Tibial nerve (tissue), 4 donors: ENCODE results near the gene KIAA0586. TPM values are rescaled to one million over a fixed set of nuclear protein-coding genes. Genes with fewer than 3 reads are reported as not detected.

Experiments used
- DNase-seq, 2 donors: peaks; one replicate each; pipeline ENCODE4 v3.0.0-alpha.2; 2019; ENCODE audit warnings: low spot score in 2 of 2
- H3K27ac ChIP-seq, 4 donors: fragments of 200-600 bp; sonication (generic) in 3 of 4; one replicate each; pipeline ENCODE4 v1.5.1; 2017 to 2019; ENCODE audit warnings: mild to moderate bottlenecking in 1 of 4
- H3K27me3 ChIP-seq, 2 donors: fragments of 200-600 bp; sonication (generic) in 1 of 2; one replicate each; pipeline versions ENCODE4 v1.5.1 to v1.6.0; 2017 to 2019
- H3K36me3 ChIP-seq, 3 donors: fragments of 200-600 bp; sonication (generic); one replicate each; pipeline ENCODE4 v1.5.1; 2018 to 2019
- H3K4me1 ChIP-seq, 4 donors: fragments of 200-600 bp; sonication (generic) in 3 of 4; one replicate each; pipeline ENCODE4 v1.5.1; 2017 to 2019
- H3K4me3 ChIP-seq, 4 donors: fragments of 200-600 bp; sonication (generic) in 3 of 4; one replicate each; pipeline ENCODE4 v1.5.1; 2017 to 2019; ENCODE audit warnings: mild to moderate bottlenecking in 1 of 4, moderate library complexity in 1 of 4
- H3K9me3 ChIP-seq, 4 donors: fragments of 200-600 bp; sonication (generic) in 3 of 4; one replicate each; pipeline ENCODE4 v1.5.1; 2017 to 2019
- EP300 ChIP-seq, 2 donors: sonication (generic); formaldehyde crosslinking; IDR thresholded peaks; one replicate each; pipeline ENCODE4 v1.6.1; 2017; ENCODE audit warnings: antibody characterized with exemption in 2 of 2, mild to moderate bottlenecking in 1 of 2
- POLR2A ChIP-seq, 2 donors: fragments of 450-650 bp; IDR thresholded peaks; one replicate each; pipeline ENCODE4 v1.6.1; 2017; ENCODE audit warnings: antibody characterized with exemption in 2 of 2, mild to moderate bottlenecking in 2 of 2, moderate library complexity in 2 of 2
- WGBS, 2 donors: methylation state at CpG; one replicate each; pipeline ENCODE4 v1.1.5; 2018; 5-methylcytosine and 5-hydroxymethylcytosine counted together
- total RNA-seq, 4 donors: library from RNA; depleted of rRNA; stranded (reverse); fragments of >200 nt; gene quantifications; one replicate each; pipeline ENCODE4 v1.1.0, GENCODE V29; 2016
- TF ChIP-seq, protein P1 (sequence below), 5 experiments: fragments of 200-600 bp in 3 of 5; fragments of 450-650 bp in 2 of 5; sonication (generic) in 3 of 5; IDR thresholded peaks; one replicate each; pipeline ENCODE4 v1.5.1; 2016 to 2019; ENCODE audit warnings: antibody characterized with exemption in 5 of 5, mild to moderate bottlenecking in 3 of 5, moderate library complexity in 2 of 5

Gene KIAA0586
- total RNA-seq, 4 donors from 2014 or later = 17.1 to 27.3 (median 17.5) TPM

DNA sequence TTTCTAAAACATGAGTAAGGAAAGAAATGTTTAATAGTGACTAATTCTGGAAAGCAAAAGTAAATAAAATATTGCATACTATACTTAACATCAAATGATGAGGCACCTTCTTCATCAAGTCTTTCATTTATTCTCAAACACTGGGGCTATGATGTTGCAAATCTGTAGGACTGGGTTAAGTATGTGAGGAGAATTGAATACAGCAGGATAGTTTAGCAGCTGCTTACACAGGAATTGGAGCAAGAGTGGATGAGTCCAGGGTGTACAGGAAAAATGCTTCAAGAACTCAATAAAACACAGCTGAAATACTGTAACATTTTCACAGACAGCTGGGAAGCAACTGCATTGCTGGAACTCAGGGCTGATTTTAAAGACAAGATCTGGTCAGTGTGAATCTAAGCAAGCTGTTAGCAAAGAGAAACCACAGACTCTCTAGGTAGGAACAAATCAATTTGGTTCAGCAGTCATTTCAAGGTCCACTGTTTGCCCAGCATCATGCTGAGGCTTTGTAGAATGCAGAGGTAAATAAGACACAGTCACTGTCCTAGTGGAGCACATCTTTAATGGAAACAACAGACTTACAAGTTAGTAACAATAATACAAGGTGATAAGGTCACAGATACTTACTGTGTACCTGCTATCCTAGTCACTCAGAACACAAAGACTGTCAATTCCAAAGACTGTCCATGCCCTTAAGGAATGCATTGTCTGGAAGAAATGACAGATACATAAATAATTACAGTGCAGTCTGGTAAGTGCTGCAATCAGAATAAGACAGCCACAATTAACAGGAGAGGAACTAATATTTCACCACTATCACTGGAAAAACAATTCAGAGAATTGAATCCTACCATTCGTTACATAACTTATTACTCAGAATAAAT is 113.5 kb downstream of the KIAA0586 start:
- DNase-seq = no peak
- Histone ChIP-seq H3K27ac (no peak overlapping the region), H3K9me3 (no peaks in the 10 kb centered on the region), H3K36me3 (peaks cover 0 to 15% (median 0%) of the 10 kb centered on the region in 3 donors), H3K27me3 (no peaks in the 10 kb centered on the region), H3K4me1 (no peaks in the 10 kb centered on the region), H3K4me3 (no peak overlapping the region)
- TF ChIP-seq, protein P1, sequence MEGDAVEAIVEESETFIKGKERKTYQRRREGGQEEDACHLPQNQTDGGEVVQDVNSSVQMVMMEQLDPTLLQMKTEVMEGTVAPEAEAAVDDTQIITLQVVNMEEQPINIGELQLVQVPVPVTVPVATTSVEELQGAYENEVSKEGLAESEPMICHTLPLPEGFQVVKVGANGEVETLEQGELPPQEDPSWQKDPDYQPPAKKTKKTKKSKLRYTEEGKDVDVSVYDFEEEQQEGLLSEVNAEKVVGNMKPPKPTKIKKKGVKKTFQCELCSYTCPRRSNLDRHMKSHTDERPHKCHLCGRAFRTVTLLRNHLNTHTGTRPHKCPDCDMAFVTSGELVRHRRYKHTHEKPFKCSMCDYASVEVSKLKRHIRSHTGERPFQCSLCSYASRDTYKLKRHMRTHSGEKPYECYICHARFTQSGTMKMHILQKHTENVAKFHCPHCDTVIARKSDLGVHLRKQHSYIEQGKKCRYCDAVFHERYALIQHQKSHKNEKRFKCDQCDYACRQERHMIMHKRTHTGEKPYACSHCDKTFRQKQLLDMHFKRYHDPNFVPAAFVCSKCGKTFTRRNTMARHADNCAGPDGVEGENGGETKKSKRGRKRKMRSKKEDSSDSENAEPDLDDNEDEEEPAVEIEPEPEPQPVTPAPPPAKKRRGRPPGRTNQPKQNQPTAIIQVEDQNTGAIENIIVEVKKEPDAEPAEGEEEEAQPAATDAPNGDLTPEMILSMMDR (IDR thresholded peaks at IDR 0.05) = no peak
- TF ChIP-seq EP300 (IDR thresholded peaks at IDR 0.05) = no peak
- TF ChIP-seq POLR2A (IDR thresholded peaks at IDR 0.05) = no peak
- 82 to 84% methylated on average over 1 of the region's 1 CpG for WGBS, 2 donors

DNA sequence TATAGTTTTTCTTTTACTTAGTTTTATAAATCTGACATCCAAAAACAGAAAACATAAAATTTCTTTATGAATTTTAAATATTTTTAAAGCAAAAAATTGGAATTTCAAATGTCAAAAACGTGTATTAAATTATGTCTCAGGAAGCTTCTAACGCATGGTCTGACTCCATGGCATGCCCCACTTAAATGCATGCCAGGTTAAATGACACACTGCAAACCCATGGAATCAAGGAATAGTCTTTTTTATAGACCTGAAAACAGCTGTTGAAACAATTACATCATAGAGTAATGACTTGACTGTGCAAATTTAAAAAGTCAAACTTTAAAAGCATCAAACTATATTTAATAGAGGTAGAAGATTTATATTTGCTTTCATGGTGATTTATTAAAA is 114.1 kb downstream of the KIAA0586 start:
- no peaks in the 10 kb centered on the region for H3K27me3 ChIP-seq
- TF ChIP-seq EP300 (IDR thresholded peaks at IDR 0.05) (no peak), POLR2A (IDR thresholded peaks at IDR 0.05) (no peak)
- TF ChIP-seq, protein P1 (IDR thresholded peaks at IDR 0.05) = no peak
- H3K9me3 ChIP-seq = no peaks in the 10 kb centered on the region
- H3K36me3 ChIP-seq = peaks cover 0 to 15% (median 0%) of the 10 kb centered on the region in 3 donors
- WGBS, 2 donors = 83 to 84% methylated on average over 2 of the region's 2 CpGs
- DNase-seq = no peak
- no peak overlapping the region for H3K4me3 ChIP-seq
- H3K27ac ChIP-seq = no peak overlapping the region
- H3K4me1 ChIP-seq = no peaks in the 10 kb centered on the region

DNA sequence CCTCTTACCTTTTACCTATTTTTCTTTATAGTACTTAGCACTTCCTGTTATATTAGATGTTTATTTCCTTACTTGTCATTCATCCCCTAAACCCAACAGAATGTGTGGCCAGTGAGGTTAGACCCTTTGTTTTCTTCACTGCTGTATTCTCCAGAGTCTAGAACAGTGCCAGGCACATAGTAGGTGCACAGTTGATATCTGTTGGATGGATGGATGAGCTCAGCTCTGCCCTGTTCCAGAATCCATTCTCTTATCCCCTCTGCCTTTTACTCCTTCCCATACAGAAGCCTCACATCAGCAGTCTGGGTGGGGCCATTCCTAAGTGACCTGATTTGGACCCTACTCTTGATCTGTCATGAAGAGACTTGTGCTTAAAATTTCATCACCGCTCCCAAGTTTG is 115.7 kb downstream of the KIAA0586 start:
- Histone ChIP-seq H3K9me3 (no peaks in the 10 kb centered on the region), H3K4me3 (no peak overlapping the region), H3K27ac (no peak overlapping the region), H3K27me3 (no peaks in the 10 kb centered on the region), H3K36me3 (peaks cover 0 to 15% (median 0%) of the 10 kb centered on the region in 3 donors), H3K4me1 (no peaks in the 10 kb centered on the region)
- DNase-seq = no peak
- TF ChIP-seq, protein P1 (IDR thresholded peaks at IDR 0.05) = no peak
- TF ChIP-seq POLR2A (IDR thresholded peaks at IDR 0.05) = no peak
- TF ChIP-seq EP300 (IDR thresholded peaks at IDR 0.05) = no peak
- WGBS, 2 donors = 96 to 97% methylated on average over 1 of the region's 1 CpG

DNA sequence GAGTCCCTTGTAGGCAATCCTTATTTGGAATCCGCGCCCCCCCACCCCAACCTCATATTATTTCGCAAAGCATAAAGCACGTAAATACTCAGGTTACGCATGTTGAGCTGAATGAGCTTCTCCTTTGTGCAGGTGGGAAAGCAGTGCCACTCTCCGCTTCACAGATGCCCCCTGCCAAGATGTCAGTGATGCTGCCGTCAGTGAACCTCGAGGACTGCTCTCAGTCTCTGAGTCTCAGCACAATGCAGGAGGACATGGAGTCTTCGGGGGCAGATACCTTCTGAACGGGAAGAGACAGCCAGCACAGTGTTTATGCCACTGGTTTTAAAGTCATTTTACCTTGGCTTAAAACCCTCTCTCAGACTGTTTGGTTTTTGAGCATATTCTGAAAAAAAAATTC is 120.1 kb downstream of the KIAA0586 start:
- H3K36me3 ChIP-seq = peaks cover 0 to 15% (median 0%) of the 10 kb centered on the region in 3 donors
- WGBS, 2 donors = 78 to 87% methylated on average over 10 of the region's 10 CpGs

More for the DNA sequence above, 120.1 kb downstream of the KIAA0586 start:
- H3K27ac ChIP-seq = no peak overlapping the region
- H3K27me3 ChIP-seq = no peaks in the 10 kb centered on the region
- no peak for DNase-seq
- no peak overlapping the region for H3K4me3 ChIP-seq
- TF ChIP-seq EP300 (IDR thresholded peaks at IDR 0.05) (no peak), POLR2A (IDR thresholded peaks at IDR 0.05) (no peak)
- TF ChIP-seq, protein P1 (IDR thresholded peaks at IDR 0.05) = no peak
- no peaks in the 10 kb centered on the region for H3K4me1 ChIP-seq
- H3K9me3 ChIP-seq = no peaks in the 10 kb centered on the region
